ENCODE results near the gene GIPC2.
"Not testable (repeated sequence)": the region's sequence is repeated elsewhere in the genome, so short reads cannot be mapped to it uniquely, and the experiment has no call there.

Gene GIPC2

GRCh38 chr1:78036450-78036849, 9.3 kb upstream of the GIPC2 start:
- no peak for DNase-seq (ENCODE audit: low read depth)

GRCh38 chr1:78038071-78038470, 7.7 kb upstream of the GIPC2 start:
- peak; percentile 46 for DNase-seq (ENCODE audit: low read depth)

GRCh38 chr1:78038491-78038939, 7.3 kb upstream of the GIPC2 start:
- peak; percentile 57 for DNase-seq (ENCODE audit: low read depth)

GRCh38 chr1:78040484-78041089, 5.2 kb upstream of the GIPC2 start:
- DNase-seq (ENCODE audit: low read depth), result no peak

GRCh38 chr1:78043436-78043835, 2.3 kb upstream of the GIPC2 start:
- DNase-seq (ENCODE audit: low read depth), result no peak

- no peak for DNase-seq (ENCODE audit: low read depth)
Measured at GRCh38 chr1:78044796-78045562, 787 bp upstream of the GIPC2 start.

GRCh38 chr1:78045563-78045925, 222 bp upstream of the GIPC2 start:
- no peak for DNase-seq (ENCODE audit: low read depth)

GRCh38 chr1:78047106-78047505, 1.3 kb downstream of the GIPC2 start:
- no peak for DNase-seq (ENCODE audit: low read depth)

GRCh38 chr1:78047631-78048030, 1.9 kb downstream of the GIPC2 start:
- DNase-seq (ENCODE audit: low read depth), result no peak

- no peak for DNase-seq (ENCODE audit: low read depth)
Measured at GRCh38 chr1:78048446-78048845, 2.7 kb downstream of the GIPC2 start.

GRCh38 chr1:78049396-78049795, 3.6 kb downstream of the GIPC2 start:
- DNase-seq (ENCODE audit: low read depth), result no peak

- no peak for DNase-seq (ENCODE audit: low read depth)
Measured at GRCh38 chr1:78051005-78051404, 5.2 kb downstream of the GIPC2 start.

GRCh38 chr1:78052685-78053405, 7.1 kb downstream of the GIPC2 start:
- DNase-seq (ENCODE audit: low read depth), result no peak

GRCh38 chr1:78053498-78053897, 7.7 kb downstream of the GIPC2 start:
- DNase-seq (ENCODE audit: low read depth), result no peak

- DNase-seq (ENCODE audit: low read depth), result peak; percentile 36
Measured at GRCh38 chr1:78054559-78054958, 8.8 kb downstream of the GIPC2 start.

GRCh38 chr1:78054972-78055371, 9.2 kb downstream of the GIPC2 start:
- no peak for DNase-seq (ENCODE audit: low read depth)

GRCh38 chr1:78055565-78056132, 9.9 kb downstream of the GIPC2 start:
- DNase-seq (ENCODE audit: low read depth), result no peak

GRCh38 chr1:78058670-78059069, 12.9 kb downstream of the GIPC2 start:
- DNase-seq (ENCODE audit: low read depth), result no peak

GRCh38 chr1:78060857-78061563, 15.2 kb downstream of the GIPC2 start:
- DNase-seq (ENCODE audit: low read depth), result peak; percentile 38

- peak; percentile 93 for DNase-seq (ENCODE audit: low read depth)
Measured at GRCh38 chr1:78061825-78062523, 16.2 kb downstream of the GIPC2 start.

- not testable (repeated sequence) for DNase-seq (ENCODE audit: low read depth)
Measured at GRCh38 chr1:78064886-78065285, 19.1 kb downstream of the GIPC2 start.
